ENCODE measurements around the gene ACVR1B. TPM values are rescaled to one million over a fixed set of nuclear protein-coding genes. Genes with fewer than 3 reads are reported as not detected.
A peak's percentile ranks its signal among the peaks of the same experiment; 100 is the strongest.

The ACVR1B gene
- total and polyA plus RNA-seq, 2 of the 8 experiments (the other 6 are each of a cell fraction or from before 2014, with no cell fraction given), result 16.0 to 19.2 TPM

- H4K20me1 ChIP-seq (replicated peaks in 1 of 2; ENCODE audit: control insufficient read depth in 1 of 2, insufficient read depth in 2 of 2, low read length in 2 of 2), result no peaks in the 10 kb centered on the region
- POLR2A ChIA-PET (ENCODE audit: partially characterized antibody), result interaction anchor here (1.4 kb wide), 1 partner anchor 8 kb away, joined by 6 read pairs; no protein-coding TSS in a partner anchor
These were observed 38.1 kb upstream of the ACVR1B start for GRCh38 chr12:51913071-51914033.

More at GRCh38 chr12:51913071-51914033, 38.1 kb upstream of the ACVR1B start:
- no peak overlapping the region for H3K4me3 ChIP-seq (ENCODE audit: extremely low read depth in 1 of 4, insufficient read depth in 2 of 4, low read depth in 3 of 4, low read length in 4 of 4)
- H2AK5ac ChIP-seq (ENCODE audit: low read depth, low read length), result 0 out of 2 replicates have a peak overlapping the region, but pooled peaks have one; percentile 53
- H2AFZ ChIP-seq (ENCODE audit: low read length), result no peak overlapping the region
- no peak overlapping the region for H3K23ac ChIP-seq (ENCODE audit: insufficient read length)
- no peak overlapping the region for H2BK15ac ChIP-seq (ENCODE audit: low read length)
- no peaks in the 10 kb centered on the region for H3K23me2 ChIP-seq (ENCODE audit: low read depth, low read length)
- no peak overlapping the region for H2BK120ac ChIP-seq (replicated peaks; ENCODE audit: low read depth, low read length)
- TF ChIP-seq RAD21 (IDR thresholded peaks at IDR 0.05 in 1 of 2, conservative IDR thresholded peaks at IDR 0.05 in 1 of 2; ENCODE audit: low read depth in 2 of 2, low read length in 2 of 2), result peak in 1 of 2 experiments; percentile 21; a peak in 2 of 4 replicates
- no peak for TF ChIP-seq SP4 (IDR thresholded peaks at IDR 0.05; ENCODE audit: low read length)
- TF ChIP-seq CTCF (IDR thresholded peaks at IDR 0.05; ENCODE audit: control extremely low read depth in 1 of 3, insufficient read depth in 1 of 3, low read depth in 1 of 3, low read length in 3 of 3), result peak in 2 of 3 experiments; percentile 47 to 64; a peak in 3 of 4 replicates
- TF ChIP-seq KDM4A (IDR thresholded peaks at IDR 0.05; ENCODE audit: low read depth, low read length, severe bottlenecking), result no peak
- no peaks in the 10 kb centered on the region for H3K36me3 ChIP-seq (ENCODE audit: control insufficient read depth in 2 of 4, insufficient read depth in 4 of 4, low read length in 3 of 4)
- H2BK12ac ChIP-seq (ENCODE audit: low read depth, low read length), result peak overlapping the region; percentile 75; the same call in 1 of the 2 replicates
- no peak overlapping the region for H3K56ac ChIP-seq (replicated peaks; ENCODE audit: insufficient read length, low read depth, low read length)
- H3K4ac ChIP-seq (replicated peaks; ENCODE audit: insufficient read length, low read depth, low read length), result no peak overlapping the region
- H4K8ac ChIP-seq (ENCODE audit: extremely low read depth, insufficient read depth, low read length), result no peak overlapping the region; the same call in 1 of the 2 replicates
- H3K79me1 ChIP-seq (ENCODE audit: low read depth, low read length), result no peaks in the 10 kb centered on the region
- no peak overlapping the region for H3K4me2 ChIP-seq (ENCODE audit: insufficient read depth in 1 of 2, low read depth in 2 of 2, low read length in 2 of 2)
- H3K27me3 ChIP-seq (replicated peaks in 1 of 4; ENCODE audit: control insufficient read depth in 3 of 4, extremely low read depth in 1 of 4, insufficient read depth in 3 of 4, low read length in 3 of 4), result peaks cover 0 to 9% (median 3%) of the 10 kb centered on the region in 4 experiments; a peak in 4 of 7 replicates
- H3K4me1 ChIP-seq (replicated peaks in 1 of 4; ENCODE audit: control insufficient read depth in 3 of 4, insufficient read depth in 4 of 4, low read length in 3 of 4), result peaks cover 0 to 8% (median 1%) of the 10 kb centered on the region in 4 experiments; a peak in 4 of 7 replicates
- peak overlapping the region; percentile 48; the same call in 1 of the 2 replicates for H3K18ac ChIP-seq (ENCODE audit: extremely low read depth, low read length)
- peak overlapping the region; percentile 59 for H4K91ac ChIP-seq (replicated peaks; ENCODE audit: insufficient read length, low read length)
- FAIRE-seq (no peak), DNase-seq (ENCODE audit: low read depth in 1 of 2, low spot score in 2 of 2) (peak in 1 of 2 experiments; percentile 81)
- CTCF ChIA-PET (ENCODE audit: partially characterized antibody), result interaction anchor here (0.5 to 12.7 kb wide), 28 partner anchors 13 to 1148 kb away, joined by 3 to 234 read pairs (median 6); partner anchors contain the start of gene ANKRD33
- 75% methylated on average over 25 of the region's 30 CpGs; no CpG with 5 or more reads in 1 of the 2 experiments for WGBS, 2 experiments (ENCODE audit: extremely low coverage in 1 of 2, insufficient coverage in 1 of 2, insufficient read length in 1 of 2, insufficient replicate concordance in 2 of 2, low coverage in 1 of 2, low lambda C conversion rate in 2 of 2, missing lambda C conversion rate in 1 of 2)
- no peak overlapping the region for H4K5ac ChIP-seq (ENCODE audit: insufficient read length, low read depth, low read length)
- H3K14ac ChIP-seq (ENCODE audit: insufficient read length), result no peak overlapping the region
- H3K79me2 ChIP-seq (ENCODE audit: control insufficient read depth in 1 of 2, insufficient read depth in 2 of 2, low read length in 2 of 2), result no peaks in the 10 kb centered on the region
- H2BK20ac ChIP-seq (ENCODE audit: low read length), result no peak overlapping the region
- no peaks in the 10 kb centered on the region for H3K9me3 ChIP-seq (ENCODE audit: insufficient read depth in 2 of 2, low read depth in 1 of 2, low read length in 1 of 2)
- H3K9ac ChIP-seq (replicated peaks in 1 of 4; ENCODE audit: extremely low read depth in 1 of 4, low read depth in 3 of 4, low read length in 3 of 4), result no peak overlapping the region
- no peak overlapping the region for H3K27ac ChIP-seq (ENCODE audit: low read depth, low read length)
- H2BK5ac ChIP-seq (ENCODE audit: low read depth, low read length), result no peak overlapping the region
